Measurements from ENCODE around the gene SCLY. TPM values are rescaled to one million over a fixed set of nuclear protein-coding genes. Genes with fewer than 3 reads are reported as not detected.

Gene SCLY
- total and polyA plus RNA-seq, 2 of the 13 experiments (the other 11 are each of a cell fraction or from before 2014, with no cell fraction given) = 27.9 to 38.6 TPM

DNA sequence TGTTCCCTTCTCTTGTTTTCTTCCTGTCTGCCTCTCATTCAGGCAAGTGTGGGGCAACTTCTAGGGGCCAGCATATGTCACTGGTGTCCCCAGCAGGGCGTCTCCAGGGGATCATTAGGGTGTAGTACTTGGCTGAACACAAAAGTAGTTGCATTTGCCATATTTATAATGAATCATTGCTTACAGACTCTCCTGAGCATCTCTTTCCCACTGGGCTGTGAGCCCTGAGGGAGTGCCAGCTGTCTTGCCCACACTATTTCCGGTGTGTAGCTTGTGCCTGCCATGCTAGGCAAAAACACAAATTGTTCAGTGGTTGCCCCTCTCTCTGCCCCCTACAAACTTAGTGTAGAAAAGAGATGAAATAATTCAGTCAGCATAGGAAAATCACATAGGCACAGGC lies 40.8 kb upstream of the SCLY start (continued):
- TF ChIP-seq CEBPZ (IDR thresholded peaks at IDR 0.05; ENCODE audit: low read length) (no peak), AHDC1 (CRISPR knock-in tag; IDR thresholded peaks at IDR 0.05; ENCODE audit: borderline replicate concordance) (no peak), ZNF672 (CRISPR knock-in tag; IDR thresholded peaks at IDR 0.05) (no peak), GABPB1 (CRISPR knock-in tag; IDR thresholded peaks at IDR 0.05) (no peak), ZNF7 (CRISPR knock-in tag; IDR thresholded peaks at IDR 0.05) (no peak)
- TF ChIP-seq, protein P1, sequence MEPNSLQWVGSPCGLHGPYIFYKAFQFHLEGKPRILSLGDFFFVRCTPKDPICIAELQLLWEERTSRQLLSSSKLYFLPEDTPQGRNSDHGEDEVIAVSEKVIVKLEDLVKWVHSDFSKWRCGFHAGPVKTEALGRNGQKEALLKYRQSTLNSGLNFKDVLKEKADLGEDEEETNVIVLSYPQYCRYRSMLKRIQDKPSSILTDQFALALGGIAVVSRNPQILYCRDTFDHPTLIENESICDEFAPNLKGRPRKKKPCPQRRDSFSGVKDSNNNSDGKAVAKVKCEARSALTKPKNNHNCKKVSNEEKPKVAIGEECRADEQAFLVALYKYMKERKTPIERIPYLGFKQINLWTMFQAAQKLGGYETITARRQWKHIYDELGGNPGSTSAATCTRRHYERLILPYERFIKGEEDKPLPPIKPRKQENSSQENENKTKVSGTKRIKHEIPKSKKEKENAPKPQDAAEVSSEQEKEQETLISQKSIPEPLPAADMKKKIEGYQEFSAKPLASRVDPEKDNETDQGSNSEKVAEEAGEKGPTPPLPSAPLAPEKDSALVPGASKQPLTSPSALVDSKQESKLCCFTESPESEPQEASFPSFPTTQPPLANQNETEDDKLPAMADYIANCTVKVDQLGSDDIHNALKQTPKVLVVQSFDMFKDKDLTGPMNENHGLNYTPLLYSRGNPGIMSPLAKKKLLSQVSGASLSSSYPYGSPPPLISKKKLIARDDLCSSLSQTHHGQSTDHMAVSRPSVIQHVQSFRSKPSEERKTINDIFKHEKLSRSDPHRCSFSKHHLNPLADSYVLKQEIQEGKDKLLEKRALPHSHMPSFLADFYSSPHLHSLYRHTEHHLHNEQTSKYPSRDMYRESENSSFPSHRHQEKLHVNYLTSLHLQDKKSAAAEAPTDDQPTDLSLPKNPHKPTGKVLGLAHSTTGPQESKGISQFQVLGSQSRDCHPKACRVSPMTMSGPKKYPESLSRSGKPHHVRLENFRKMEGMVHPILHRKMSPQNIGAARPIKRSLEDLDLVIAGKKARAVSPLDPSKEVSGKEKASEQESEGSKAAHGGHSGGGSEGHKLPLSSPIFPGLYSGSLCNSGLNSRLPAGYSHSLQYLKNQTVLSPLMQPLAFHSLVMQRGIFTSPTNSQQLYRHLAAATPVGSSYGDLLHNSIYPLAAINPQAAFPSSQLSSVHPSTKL (CRISPR knock-in tag; IDR thresholded peaks at IDR 0.05) = no peak
